WI38 (cell line): Measurements from ENCODE around the gene GLOD5.

ENCODE experiments used
- H3K4me3 ChIP-seq: 2 replicates; pipeline ENCODE4 v1.5.1; 2011; ENCODE audit warnings: low read depth, mild to moderate bottlenecking, control low read depth, low read length
- TF ChIP-seq, protein P1 (sequence below): IDR thresholded peaks from 2 replicates; pipeline ENCODE4 v1.5.1; 2012; ENCODE audit warnings: low read depth, mild to moderate bottlenecking, control low read depth, low read length

The GLOD5 gene

DNA sequence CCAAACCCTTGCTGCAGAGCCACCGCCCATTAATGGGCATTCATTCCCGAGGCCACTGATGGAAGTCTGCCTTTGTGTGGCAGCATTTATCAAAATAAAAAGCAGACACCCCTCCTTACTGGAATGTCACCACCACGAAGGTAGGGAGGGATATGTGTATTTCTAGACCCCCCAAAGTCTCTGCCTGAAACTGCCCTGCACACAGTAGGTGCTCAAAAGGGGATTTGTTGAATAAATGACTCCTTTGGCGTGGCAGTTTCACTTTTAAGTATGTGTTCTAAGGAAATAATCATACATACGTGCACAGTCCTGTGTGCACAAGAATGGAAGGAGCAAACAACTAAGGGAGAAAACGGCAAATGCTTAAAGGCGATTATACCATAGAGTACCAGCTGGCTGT is 23.6 kb upstream of the GLOD5 start:
- TF ChIP-seq, protein P1, sequence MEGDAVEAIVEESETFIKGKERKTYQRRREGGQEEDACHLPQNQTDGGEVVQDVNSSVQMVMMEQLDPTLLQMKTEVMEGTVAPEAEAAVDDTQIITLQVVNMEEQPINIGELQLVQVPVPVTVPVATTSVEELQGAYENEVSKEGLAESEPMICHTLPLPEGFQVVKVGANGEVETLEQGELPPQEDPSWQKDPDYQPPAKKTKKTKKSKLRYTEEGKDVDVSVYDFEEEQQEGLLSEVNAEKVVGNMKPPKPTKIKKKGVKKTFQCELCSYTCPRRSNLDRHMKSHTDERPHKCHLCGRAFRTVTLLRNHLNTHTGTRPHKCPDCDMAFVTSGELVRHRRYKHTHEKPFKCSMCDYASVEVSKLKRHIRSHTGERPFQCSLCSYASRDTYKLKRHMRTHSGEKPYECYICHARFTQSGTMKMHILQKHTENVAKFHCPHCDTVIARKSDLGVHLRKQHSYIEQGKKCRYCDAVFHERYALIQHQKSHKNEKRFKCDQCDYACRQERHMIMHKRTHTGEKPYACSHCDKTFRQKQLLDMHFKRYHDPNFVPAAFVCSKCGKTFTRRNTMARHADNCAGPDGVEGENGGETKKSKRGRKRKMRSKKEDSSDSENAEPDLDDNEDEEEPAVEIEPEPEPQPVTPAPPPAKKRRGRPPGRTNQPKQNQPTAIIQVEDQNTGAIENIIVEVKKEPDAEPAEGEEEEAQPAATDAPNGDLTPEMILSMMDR, result no peak

DNA sequence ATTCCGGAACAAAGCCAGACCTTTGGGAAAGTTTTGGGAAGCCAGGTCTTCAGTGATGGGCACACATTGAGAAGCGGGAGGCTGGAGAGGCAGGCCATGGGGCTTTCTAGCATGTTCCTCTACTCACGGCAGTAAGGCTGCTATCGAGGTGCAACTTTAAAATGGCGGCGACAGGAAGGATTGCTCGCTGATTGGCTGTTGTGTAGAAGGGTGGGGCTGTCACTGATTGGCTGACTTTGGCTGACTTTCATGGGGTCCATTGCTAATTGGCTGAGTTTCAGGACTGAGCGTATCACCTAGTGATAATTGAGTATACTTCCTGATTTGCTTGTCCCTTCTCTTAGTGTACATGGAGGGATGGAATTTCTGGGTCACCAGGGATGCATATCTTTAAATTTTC is 19.7 kb upstream of the GLOD5 start:
- TF ChIP-seq, protein P1, result no peak
- H3K4me3 ChIP-seq, result no peak overlapping the region

More for the DNA sequence above, 23.6 kb upstream of the GLOD5 start:
- H3K4me3 ChIP-seq, result peak overlapping the region; percentile 67

DNA sequence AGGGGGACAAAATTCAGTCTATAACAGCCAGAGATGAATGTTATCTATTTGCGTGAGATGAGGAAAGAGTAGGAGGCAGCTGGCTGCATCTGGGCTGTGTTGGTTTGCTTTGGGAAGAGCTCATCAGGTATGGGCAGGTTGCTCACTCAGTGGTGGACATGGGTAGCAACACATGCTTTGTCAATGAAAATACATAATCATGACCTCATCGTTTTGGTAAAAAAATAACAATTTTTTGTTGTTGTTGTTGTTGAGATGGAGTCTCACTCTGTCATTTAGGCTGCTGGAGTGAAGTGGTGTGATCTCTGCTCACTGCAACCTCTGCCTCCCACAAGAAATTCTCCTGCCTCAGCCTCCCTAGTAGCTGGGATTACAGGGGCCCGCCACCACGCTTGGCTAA is 16.3 kb upstream of the GLOD5 start:
- H3K4me3 ChIP-seq, result no peak overlapping the region
- TF ChIP-seq, protein P1, result no peak

DNA sequence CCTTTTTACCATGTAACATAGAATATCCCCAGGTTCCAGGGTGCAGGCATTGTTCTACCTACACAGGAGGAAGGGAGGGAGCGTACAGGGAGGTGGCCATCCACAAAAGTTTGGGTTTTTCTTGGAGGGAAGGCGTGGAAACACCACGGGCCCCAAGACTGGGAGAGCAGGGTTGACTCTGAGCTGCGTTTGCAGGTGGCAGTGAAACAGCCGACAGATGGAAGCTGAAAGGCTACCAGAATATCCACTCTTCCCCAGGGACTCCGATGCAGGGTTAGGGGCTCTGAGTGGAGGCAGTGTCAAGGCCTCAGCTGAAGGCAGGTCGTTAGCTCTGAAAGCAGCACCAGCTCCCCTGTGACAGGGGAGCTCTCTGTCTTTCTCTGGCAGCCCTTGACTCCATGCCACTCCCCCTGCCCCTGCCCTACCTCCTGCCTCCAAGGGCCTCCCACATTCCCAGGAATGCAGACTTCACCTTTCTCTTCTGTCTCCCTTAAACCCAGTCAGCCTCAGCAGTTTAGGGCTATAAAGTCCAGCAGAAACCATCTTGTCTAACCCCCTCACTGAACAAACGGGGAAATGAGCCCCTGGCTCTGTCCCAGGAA is 14.0 kb upstream of the GLOD5 start:
- TF ChIP-seq, protein P1, result no peak
- H3K4me3 ChIP-seq, result no peak overlapping the region

DNA sequence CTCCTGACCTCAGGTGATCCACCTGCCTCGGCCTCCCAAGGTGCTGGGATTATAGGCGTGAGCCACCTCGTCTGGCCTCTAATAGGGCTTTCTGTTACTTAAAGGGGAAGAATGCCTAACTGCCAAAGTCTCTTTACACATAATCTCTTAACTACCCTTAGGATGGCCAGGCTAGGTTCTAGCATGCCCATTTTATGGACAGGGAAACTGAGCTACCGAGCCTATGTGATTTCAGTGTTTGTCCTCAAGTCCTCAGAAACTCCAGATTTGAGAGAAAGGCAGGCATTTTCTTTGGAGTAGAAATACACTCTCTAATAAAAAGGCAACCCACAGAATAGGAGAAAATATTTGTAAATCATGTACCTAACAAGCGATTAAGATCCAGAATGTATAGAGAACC is 12.4 kb upstream of the GLOD5 start:
- TF ChIP-seq, protein P1, result no peak
- H3K4me3 ChIP-seq, result no peak overlapping the region

DNA sequence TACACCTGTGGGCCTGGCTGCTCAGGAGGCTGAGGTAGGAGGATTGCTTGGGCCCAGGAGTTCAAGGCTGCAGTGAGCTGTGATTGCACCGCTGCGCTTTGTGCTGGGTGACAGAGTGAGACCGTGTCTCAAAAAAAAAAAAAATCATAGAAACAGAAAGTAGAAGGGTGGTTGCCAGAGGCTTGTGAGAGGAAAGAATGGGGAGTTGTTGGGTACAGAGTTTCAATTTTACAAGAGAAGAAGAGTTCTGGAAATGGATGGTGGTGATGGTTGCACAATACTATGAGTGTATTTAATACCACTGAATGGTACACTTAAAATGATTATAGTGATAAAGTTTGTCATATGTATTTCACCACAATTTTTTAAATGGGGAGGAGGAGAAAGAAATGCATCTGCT is 10.2 kb upstream of the GLOD5 start:
- H3K4me3 ChIP-seq, result no peak overlapping the region
- TF ChIP-seq, protein P1, result no peak

DNA sequence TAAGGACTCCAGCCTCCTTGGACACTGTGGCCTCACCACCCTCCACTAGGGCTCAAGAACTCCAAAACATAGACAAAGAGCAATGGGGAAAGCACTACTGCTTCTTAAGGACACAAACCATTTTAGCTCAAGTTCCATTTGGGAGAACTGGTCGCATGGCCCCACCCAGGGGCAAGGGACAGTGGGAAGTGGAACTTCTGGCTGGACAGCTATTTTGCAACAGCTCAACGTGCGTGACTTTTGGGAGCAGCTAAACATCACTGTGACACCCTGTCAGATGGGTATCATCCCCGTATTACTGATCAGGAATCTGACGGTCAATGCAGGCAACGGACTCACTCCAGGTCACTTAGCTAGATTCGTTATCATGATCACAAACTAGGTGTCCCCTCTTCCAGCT is 9.0 kb upstream of the GLOD5 start:
- TF ChIP-seq, protein P1, result no peak
- no peak overlapping the region for H3K4me3 ChIP-seq
